ENCODE measurements around the gene BPIFA1.

DNA sequence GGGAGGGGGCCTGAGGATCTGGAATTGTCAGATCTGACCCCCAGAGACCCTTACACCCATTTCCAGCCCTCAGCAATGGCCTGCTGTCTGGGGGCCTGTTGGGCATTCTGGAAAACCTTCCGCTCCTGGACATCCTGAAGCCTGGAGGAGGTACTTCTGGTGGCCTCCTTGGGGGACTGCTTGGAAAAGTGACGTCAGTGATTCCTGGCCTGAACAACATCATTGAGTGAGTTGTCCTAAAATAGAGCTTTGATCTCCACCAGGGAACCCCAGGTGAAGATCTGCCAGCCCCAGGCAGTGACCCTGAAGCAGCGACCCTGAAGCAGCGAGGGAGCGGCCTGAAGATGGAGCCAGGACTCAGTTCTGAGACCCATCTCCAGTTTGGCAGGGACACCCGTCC is 2.2 kb downstream of the BPIFA1 start:
- TF ChIP-seq CTCF (IDR thresholded peaks at IDR 0.05; ENCODE audit: insufficient read depth, low read depth, low read length) (no peak), EZH2 (IDR thresholded peaks at IDR 0.05; ENCODE audit: insufficient read depth, low read length) (no peak)

Measured in astrocyte (in vitro differentiated cells and primary cell).